DND-41 (cell line): ENCODE measurements around the gene JADE1.

ENCODE experiments used
- CTCF ChIP-seq: IDR thresholded peaks from 2 replicates; pipeline ENCODE4 v1.5.1; 2012; ENCODE audit warnings: borderline replicate concordance, low read length, moderate library complexity, mild to moderate bottlenecking; ENCODE audit not compliant: poor library complexity, severe bottlenecking; ENCODE audit errors: extremely low read depth
- EZH2 ChIP-seq: IDR thresholded peaks from 3 replicates; pipeline ENCODE4 v1.6.1; 2012; ENCODE audit warnings: borderline replicate concordance, low read depth, mild to moderate bottlenecking, moderate library complexity, low read length, inconsistent platforms; ENCODE audit not compliant: severe bottlenecking

GRCh38 chr4:128782875-128783614, 26.5 kb upstream of the JADE1 start:
- no peak for TF ChIP-seq EZH2
- TF ChIP-seq CTCF = no peak
